Pancreas (tissue), 10 donors: Measurements from ENCODE around the gene DRAP1. TPM values are rescaled to one million over a fixed set of nuclear protein-coding genes. Genes with fewer than 3 reads are reported as not detected.

Experiments used
- ATAC-seq, 4 donors: fragments of 200-7000 bp; cut with Tn5 transposase; one replicate each; pipeline versions ENCODE4 v1.8.0 to v1.9.1; 2020; ENCODE audit warnings: mild to moderate bottlenecking in 4 of 4, moderate library complexity in 4 of 4
- DNase-seq, 6 donors: peaks; one replicate each; pipeline ENCODE4 v3.0.0-alpha.2; 2020
- FAIRE-seq: peaks from 2 replicates; lab custom pipeline; 2012; peaks lifted over from hg19 to GRCh38; lab: Jason Lieb, UNC
- H3K27ac ChIP-seq, 4 donors: fragments of 200-600 bp; sonication (generic); 1 replicate in 3 of 4; 2 replicates in 1 of 4; pipeline versions ENCODE4 v1.5.0 to v1.8.0; 2020
- H3K27me3 ChIP-seq, 4 donors: fragments of 200-600 bp; one replicate each; pipeline ENCODE4 v1.8.0; 2021
- H3K36me3 ChIP-seq, 3 donors: fragments of 200-600 bp; sonication (generic) in 1 of 3; one replicate each; pipeline versions ENCODE4 v1.5.0 to v1.8.0; 2020 to 2021
- H3K4me1 ChIP-seq, 3 donors: fragments of 200-600 bp; one replicate each; pipeline ENCODE4 v1.8.0; 2021
- H3K4me3 ChIP-seq, 4 donors: fragments of 200-600 bp; sonication (generic) in 2 of 4; one replicate each; pipeline versions ENCODE4 v1.5.0 to v1.8.0; 2020 to 2021
- H3K9me3 ChIP-seq, 4 donors: fragments of 200-600 bp; one replicate each; pipeline ENCODE4 v1.8.0; 2021
- whole genome bisulfite sequencing, 2 donors: extraction: QIAGEN DNeasy Blood & Tissue Kit; methylation state at CpG; one replicate each; pipeline ENCODE4 v1.1.7; 2013; 5-methylcytosine and 5-hydroxymethylcytosine counted together
- intact Hi-C, 3 donors: fragments of 100-400 bp; cut with DNase I; formaldehyde crosslinking; loops; one replicate each; pipeline versions ENCODE4 v1.11.1 to v1.14.2; 2022
- polyA plus RNA-seq, 2 donors: library from polyadenylated mRNA; stranded (reverse); fragments of 200-250 nt; gene quantifications; one replicate each; pipeline ENCODE4 v1.2.3, GENCODE V29; 2013
- total RNA-seq, 6 donors: library from RNA; stranded (reverse); fragmentation: NEBNext Ultra II Directional in 4 of 6; extraction: Animal tissue kit (Norgen Biotek cat#: 25700) in 4 of 6; gene quantifications; one replicate each; pipeline versions ENCODE4 v1.2.1 to v1.2.4, GENCODE V29; 2021 to 2023
- TF ChIP-seq, protein P1 (sequence below), 4 donors: fragments of 200-600 bp; sonication (generic) in 3 of 4; IDR thresholded peaks; one replicate each; pipeline versions ENCODE4 v1.5.0 to v1.8.0; 2021; ENCODE audit warnings: antibody characterized with exemption in 4 of 4
- donor health status: healthy with polysubstance abuse.
- donor health status: DM: no; HTN: no; CAD: no; lungs with moderate emphysema.
- donor health status: DM: no; HTN: no; CAD: no.
- donor health status: control.
- donor health status: control.
- donor health status: Bipolar disorder and iron deficiency.
- donor health status: DM: yes; HTN: yes; CAD: no.
- donor health status: DM: no; HTN: no; CAD: no.
- donor health status: DM: no; HTN: no; CAD: no.
- donor health status: DM: yes; HTN: yes; CAD: no.

The DRAP1 gene
- total and polyA plus RNA-seq, 8 donors: 20.4 to 58.8 (median 27.2) TPM

DNA sequence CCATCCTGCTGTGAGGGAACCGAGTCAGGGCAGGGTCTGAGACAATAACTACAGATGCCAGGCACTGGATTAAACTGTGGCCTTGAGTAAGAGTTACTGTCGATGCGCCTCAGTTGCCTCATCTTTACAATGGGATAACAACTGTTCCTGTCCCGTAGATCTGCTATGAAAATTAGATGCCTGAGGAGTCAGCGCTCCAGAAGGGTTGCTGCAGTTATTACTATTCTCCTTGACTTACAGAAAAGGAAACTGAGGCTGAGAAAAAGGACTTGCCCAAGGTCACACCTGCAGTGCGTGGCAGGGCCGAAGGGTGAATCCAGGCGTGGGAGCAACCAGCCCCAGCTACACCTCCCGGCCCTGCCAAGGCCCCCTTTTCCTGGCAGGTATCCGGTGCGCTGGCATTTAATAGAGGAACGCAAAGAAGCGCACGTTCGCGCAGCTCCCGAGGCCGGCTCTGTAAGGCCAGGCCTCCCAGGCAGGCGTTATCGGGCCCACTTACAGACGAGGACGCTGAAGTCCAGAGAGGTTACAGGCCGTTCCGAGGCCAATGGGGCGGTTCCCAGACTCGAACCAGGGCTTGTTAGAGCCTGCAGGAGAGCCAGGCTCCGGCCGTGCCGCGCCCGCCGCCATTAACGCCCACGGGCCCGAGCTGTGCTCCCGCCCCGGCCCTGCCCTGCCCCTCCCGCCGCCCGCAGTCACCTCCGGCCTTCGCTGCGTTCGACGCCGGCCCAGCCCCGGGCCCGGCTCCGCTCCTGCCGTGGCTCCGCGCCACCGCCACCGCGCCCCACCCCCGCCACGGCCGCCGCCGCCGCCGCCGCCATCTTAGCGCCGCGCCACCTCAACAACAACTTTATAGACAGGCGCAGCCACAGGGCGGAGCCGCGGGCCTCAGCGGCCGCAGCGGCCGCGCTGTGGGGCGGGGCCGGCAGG is 750 bp upstream of the DRAP1 start, which contains the start of gene C11orf68:
Gene C11orf68 (minus strand): TSS at position 852 of the 930 bp plus-strand sequence. CDS start 31 bp downstream, at position 821.
- peak in 1 of 6 donors; percentile 59 for DNase-seq
- FAIRE-seq: no peak
- intact Hi-C loops: no loop called here
- TF ChIP-seq, protein P1, sequence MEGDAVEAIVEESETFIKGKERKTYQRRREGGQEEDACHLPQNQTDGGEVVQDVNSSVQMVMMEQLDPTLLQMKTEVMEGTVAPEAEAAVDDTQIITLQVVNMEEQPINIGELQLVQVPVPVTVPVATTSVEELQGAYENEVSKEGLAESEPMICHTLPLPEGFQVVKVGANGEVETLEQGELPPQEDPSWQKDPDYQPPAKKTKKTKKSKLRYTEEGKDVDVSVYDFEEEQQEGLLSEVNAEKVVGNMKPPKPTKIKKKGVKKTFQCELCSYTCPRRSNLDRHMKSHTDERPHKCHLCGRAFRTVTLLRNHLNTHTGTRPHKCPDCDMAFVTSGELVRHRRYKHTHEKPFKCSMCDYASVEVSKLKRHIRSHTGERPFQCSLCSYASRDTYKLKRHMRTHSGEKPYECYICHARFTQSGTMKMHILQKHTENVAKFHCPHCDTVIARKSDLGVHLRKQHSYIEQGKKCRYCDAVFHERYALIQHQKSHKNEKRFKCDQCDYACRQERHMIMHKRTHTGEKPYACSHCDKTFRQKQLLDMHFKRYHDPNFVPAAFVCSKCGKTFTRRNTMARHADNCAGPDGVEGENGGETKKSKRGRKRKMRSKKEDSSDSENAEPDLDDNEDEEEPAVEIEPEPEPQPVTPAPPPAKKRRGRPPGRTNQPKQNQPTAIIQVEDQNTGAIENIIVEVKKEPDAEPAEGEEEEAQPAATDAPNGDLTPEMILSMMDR (IDR thresholded peaks at IDR 0.05): no peak
- no peak for ATAC-seq
- Histone ChIP-seq H3K36me3 (no peaks in the 10 kb centered on the region), H3K4me3 (peak within 1 kb of the TSS; percentile 95 to 98 (median 97)), H3K27ac (peak within 1 kb of the TSS; percentile 63 to 85 (median 82)), H3K4me1 (peaks cover 0 to 25% (median 12%) of the 10 kb centered on the region in 3 donors), H3K27me3 (no peaks in the 10 kb centered on the region), H3K9me3 (no peaks in the 10 kb centered on the region)
- 3 to 6% methylated on average over 45 to 77 of the region's 77 CpGs for WGBS, 2 donors

GRCh38 chr11:65919573-65920371 is 546 bp downstream of the DRAP1 start:
- ATAC-seq (peak; percentile 22 to 48 (median 35)), FAIRE-seq (no peak), DNase-seq (peak in 4 of 6 donors; percentile 57 to 88 (median 70))
- Histone ChIP-seq H3K4me3 (peak overlapping the region; percentile 89 to 98 (median 96)), H3K9me3 (no peaks in the 10 kb centered on the region), H3K27me3 (no peaks in the 10 kb centered on the region), H3K27ac (peak overlapping the region; percentile 57 to 73 (median 66)), H3K4me1 (peaks cover 0 to 25% (median 12%) of the 10 kb centered on the region in 3 donors), H3K36me3 (no peaks in the 10 kb centered on the region)
- intact Hi-C loops: no loop called here
- TF ChIP-seq, protein P1 (IDR thresholded peaks at IDR 0.05): no peak
- WGBS, 2 donors: 0 to 1% methylated on average over 55 to 60 of the region's 60 CpGs

DNA sequence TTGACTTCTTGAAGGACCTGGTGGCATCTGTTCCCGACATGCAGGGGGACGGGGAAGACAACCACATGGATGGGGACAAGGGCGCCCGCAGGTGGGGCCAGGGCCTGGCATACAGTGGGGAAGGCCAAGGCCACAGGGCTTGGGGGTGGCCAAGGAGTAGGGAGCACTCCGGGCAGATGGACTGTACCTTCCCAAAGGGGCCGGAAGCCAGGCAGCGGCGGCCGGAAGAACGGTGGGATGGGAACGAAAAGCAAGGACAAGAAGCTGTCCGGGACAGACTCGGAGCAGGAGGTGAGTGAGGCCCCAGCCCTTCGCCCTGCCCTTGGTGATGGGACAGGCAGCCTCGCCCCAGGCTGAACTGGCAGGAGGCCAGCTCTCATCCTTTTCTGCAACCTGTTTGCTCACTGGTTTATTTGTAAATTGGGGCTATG is 1.2 kb downstream of the DRAP1 start:
- no peak for FAIRE-seq

DNA sequence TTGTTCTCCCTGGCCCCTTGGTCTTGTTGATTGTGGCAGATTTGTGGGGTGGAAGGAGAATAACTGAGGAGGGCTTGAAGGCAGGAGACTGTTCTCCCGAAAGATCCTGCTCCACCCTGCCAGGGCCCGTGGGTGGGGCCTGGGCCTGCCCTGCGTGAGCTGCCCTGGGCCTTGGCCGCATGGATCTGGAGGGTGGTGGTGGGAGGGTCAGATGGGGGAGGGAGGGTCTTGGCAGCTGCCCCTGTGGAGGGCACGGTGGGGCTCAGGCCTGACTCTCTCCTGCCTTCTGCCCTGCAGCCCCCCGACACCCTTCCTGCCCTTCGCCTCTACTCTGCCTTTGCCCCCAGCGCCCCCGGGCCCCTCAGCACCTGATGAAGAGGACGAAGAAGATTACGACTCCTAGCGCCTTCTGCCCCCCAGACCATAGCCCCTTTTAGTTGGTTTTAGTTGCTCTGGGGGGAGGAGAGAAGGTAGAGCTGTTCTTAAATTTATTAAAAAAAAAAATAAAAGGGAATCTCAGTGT is 1.9 kb downstream of the DRAP1 start:
- no peak overlapping the region for H3K4me3 ChIP-seq
- H3K27ac ChIP-seq: no peak overlapping the region
- TF ChIP-seq, protein P1 (IDR thresholded peaks at IDR 0.05): no peak
- FAIRE-seq (no peak), DNase-seq (peak in 1 of 6 donors; percentile 50), ATAC-seq (no peak)
- no peaks in the 10 kb centered on the region for H3K27me3 ChIP-seq
- 85 to 92% methylated on average over 12 of the region's 12 CpGs for WGBS, 2 donors
- no peaks in the 10 kb centered on the region for H3K36me3 ChIP-seq
- H3K9me3 ChIP-seq: no peaks in the 10 kb centered on the region
- intact Hi-C loops: no loop called here
- H3K4me1 ChIP-seq: peaks cover 0 to 20% (median 12%) of the 10 kb centered on the region in 3 donors

More for the DNA sequence above, 1.2 kb downstream of the DRAP1 start:
- intact Hi-C loops: no loop called here
- Histone ChIP-seq H3K9me3 (no peaks in the 10 kb centered on the region), H3K4me1 (peaks cover 0 to 25% (median 12%) of the 10 kb centered on the region in 3 donors), H3K27ac (no peak overlapping the region), H3K36me3 (no peaks in the 10 kb centered on the region), H3K27me3 (no peaks in the 10 kb centered on the region), H3K4me3 (peak overlapping the region; percentile 89 to 98 (median 96))
- peak in 4 of 6 donors; percentile 37 to 81 (median 50) for DNase-seq
- ATAC-seq: no peak
- WGBS, 2 donors: 50 to 59% methylated on average over 15 of the region's 15 CpGs
- TF ChIP-seq, protein P1 (IDR thresholded peaks at IDR 0.05): no peak
